IPS-NIHi11 (cell line): Measurements from ENCODE around the gene LSM3.

Experiments used
- DNase-seq: peaks from one replicate; pipeline ENCODE4 v3.0.0; 2012; ENCODE audit warnings: mixed read lengths, low spot score

The LSM3 gene

DNA sequence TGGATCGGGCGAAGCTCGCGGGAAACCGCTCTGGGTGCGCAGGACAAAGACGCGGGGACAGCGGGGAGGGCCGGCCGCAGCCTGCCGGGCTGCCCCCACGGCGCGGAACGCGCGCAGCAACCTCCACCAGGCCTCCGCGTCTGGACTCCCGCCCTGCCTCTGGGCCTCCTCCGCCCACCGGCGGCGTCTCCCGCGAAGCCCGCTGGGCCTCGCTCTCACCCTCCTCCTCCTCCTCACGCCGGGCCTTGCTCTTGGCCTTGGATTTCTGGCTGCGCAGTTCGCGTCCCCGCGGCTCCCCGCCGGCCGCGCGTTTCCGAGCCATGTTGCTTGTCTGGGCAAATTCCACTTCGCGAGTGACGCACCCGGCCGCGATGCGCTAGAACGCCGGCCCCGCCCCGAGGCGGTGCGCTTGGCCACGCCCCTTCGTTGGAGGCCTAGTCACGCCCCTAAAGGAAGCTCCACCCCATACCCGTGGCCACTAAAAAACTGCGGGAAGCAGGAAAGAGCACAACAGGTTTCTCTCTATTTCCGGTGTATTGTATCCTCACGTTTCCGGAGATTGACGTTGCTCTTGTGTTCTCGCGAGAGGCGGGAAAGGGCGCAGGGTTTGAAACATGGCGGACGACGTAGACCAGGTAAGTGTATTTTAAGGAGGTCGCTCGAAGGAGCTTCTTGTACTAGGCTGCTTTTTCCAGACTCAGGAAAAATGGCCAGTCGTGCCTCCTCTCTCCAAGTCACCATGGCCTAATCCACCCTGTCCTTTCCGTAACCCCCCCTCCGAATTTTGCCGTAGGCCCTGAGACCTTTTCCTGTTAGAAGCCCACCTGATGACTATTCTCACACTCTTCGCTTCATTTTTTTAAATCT, at the start of gene LSM3, which contains the start of gene XPC:
TSS of gene LSM3 (plus strand) at position 571 of the 867 bp plus-strand sequence. CDS start at position 615, 44 bp downstream.
TSS of gene XPC (minus strand) at position 355 of the 867 bp plus-strand sequence. CDS start at position 322, 33 bp downstream.
- DNase-seq: peak; percentile 92

DNA sequence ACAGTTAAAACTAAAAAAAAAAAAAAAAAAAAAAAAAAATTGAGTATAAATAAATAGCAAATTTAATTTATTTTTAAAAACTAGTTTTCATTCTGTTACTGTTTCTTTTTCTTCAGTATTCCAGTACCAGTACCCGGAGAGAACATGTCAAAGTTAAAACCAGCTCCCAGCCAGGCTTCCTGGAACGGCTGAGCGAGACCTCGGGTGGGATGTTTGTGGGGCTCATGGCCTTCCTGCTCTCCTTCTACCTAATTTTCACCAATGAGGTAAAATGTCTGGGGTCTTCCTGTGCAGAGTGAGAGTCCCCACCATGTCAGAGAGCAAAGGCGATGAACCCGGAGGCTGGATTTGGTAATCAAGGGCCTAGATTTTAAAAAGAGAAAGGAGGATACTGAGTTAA, 49.3 kb upstream of the LSM3 start:
- DNase-seq: no peak

DNA sequence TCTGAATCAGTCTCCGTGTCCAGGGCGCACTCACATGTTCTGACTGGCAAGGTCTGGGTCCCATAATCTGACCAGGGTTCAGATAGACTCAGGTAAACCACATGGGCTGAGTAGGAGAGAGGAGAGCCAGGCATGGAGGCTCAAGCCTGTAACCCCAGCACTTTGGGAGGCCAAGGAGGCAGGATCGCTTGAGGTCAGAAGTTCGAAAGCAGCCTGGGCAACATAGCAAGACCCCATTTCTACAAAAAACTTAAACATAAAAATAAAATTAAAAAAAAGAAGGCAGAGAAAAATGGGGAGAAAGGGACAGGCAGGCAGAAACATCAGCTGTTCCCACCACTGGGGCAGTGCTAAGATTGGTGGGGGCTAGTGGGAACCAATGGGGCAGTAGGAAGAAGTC, 48.4 kb upstream of the LSM3 start:
- DNase-seq: no peak

DNA sequence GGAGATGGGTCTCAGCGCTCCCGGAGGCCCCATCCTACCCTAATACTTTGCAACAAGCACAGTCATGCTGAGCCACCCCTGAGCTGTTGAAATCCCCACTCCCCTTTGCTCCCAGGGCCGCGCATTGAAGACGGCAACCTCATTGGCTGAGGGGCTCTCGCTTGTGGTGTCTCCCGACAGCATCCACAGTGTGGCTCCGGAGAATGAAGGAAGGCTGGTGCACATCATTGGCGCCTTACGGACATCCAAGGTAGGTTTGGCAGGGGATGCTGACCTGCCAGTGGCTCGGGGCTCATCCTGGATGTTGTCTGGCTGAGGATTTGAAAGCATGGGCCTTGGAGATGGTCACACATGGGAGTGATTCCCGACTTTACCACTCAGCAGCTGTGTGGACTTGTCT, 47.9 kb upstream of the LSM3 start:
- no peak for DNase-seq

- no peak for DNase-seq
Observed at GRCh38 chr3:14131134-14131533, 47.5 kb upstream of the LSM3 start.

DNA sequence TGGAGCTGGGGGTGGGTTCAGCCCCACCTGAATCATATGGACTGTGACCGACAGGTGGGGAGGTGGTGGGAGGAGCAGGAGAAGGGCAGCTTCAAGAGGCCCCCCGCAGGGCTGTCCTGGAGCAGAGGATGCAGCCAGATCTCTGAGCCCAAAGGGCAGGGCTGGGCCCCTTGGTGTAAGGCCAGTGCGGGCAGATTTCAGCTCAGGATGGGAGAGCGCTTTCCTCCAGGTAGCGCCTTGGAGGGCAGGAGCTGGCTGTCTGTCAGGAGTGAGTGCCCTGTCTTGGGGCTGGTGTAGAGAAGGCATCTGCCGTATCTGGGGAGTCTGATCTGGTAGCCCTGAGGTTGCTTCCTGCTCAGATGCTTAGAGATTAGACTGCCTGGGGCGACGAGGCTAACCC, 46.5 kb upstream of the LSM3 start:
- DNase-seq: no peak

- no peak for DNase-seq
Observed at GRCh38 chr3:14132689-14133088, 45.9 kb upstream of the LSM3 start.

DNA sequence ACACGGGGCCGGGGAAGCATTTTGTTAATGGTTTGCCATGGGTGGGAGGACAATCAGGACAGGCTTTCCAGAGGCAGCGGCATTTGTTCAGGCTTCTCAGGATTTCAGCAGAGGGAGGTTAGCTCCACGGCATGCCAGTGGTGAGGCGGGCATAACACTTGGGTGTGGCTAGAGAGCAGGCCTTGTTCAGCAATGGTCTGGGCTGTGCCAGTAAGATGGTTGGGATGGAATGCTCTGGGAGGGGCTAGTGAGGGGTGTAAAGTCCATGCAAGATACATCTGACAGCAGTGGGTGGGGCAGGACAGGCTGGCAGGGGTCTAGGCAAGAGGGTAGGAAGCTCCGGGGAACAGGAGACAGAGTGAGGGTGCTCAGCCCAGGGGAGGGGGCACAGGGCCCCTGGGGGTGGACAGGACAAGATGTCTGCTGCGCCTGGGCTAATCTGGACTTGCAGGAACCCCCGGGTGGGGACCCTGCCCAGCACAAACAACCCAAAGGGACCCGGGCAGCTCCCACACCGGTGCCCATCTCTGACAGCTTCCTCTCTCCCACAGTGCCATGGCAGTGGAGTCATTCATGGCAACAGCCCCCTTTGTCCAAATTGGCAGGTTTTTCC, 45.3 kb upstream of the LSM3 start:
- DNase-seq: no peak

DNA sequence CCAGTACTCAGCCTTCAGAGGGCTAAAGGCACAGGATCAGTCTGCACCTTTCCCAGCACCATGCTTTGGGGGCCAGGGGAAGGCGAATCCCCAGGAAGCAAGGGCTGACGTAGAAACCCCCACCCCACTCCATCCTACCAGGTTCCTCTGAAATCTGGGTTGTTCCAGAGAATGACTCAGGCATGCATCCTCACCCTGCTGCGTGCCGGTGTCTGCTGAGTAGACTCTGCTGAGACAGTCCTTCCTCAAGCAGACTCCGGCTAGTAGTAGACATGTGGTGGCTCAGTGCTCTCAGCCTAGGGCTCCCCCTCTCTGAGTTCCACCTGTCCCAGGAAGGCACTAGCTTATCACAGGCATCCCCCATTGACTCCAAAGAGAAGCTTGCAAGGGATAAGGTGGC, 44.7 kb upstream of the LSM3 start:
- DNase-seq: no peak

- DNase-seq: no peak
Observed at GRCh38 chr3:14134291-14134690, 44.3 kb upstream of the LSM3 start.

DNA sequence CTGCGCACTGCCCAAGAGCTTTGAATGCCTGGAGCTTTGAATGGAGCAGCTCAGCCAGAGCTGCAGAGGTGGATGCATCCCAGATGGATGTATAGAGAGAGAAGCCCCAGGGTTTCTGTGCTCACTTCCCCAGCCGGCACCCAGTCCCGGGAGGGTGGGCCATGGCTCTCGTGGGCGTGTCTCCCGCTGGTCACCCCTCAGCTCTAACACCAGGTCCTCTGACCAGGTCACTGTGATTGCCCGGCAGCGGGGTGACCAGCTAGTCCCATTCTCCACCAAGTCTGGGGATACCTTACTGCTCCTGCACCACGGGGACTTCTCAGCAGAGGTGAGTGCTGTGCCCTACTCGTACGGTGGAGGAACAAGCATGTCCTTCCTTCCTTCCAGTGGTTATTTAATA, 43.0 kb upstream of the LSM3 start:
- no peak for DNase-seq

GRCh38 chr3:14137004-14137403, 41.6 kb upstream of the LSM3 start:
- no peak for DNase-seq

- no peak for DNase-seq
Observed at GRCh38 chr3:14137445-14137844, 41.2 kb upstream of the LSM3 start.

DNA sequence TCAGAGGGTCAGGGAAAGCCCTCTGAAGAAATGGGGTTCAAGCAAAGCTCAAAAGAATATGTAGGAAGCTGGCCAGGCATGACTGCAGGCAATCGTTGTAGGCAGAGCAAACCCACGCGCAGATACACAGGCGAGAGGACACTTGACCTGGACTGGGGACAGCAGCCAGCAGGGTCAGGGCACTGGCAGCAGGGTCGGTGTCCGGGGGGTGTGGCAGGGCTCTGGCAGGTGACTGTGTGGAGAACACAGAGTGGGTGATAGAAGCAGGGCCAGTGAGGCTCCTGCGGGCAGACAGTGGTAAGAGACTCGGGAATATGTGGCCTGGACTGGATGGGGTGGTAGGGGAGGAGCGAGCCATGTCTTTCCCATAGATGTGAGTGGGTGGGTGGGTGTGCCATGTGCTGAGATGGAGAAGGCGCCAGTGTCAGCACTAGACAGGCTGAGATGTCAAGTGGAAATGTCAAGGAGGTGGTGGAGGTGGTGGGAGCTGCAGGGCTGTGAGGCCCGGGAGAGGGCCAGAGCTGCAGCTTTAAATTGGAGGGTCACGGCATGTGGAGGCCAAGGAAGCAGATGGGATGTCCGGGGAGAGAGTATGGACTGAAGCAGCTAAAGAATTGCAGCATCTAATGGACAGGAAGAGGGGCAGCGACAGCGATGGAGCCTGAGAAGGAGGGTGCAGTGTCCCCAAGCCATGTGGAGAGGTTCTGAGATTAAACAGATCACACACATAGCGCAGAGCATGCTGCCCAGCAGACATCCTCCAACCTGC, 40.3 kb upstream of the LSM3 start:
- DNase-seq: no peak

DNA sequence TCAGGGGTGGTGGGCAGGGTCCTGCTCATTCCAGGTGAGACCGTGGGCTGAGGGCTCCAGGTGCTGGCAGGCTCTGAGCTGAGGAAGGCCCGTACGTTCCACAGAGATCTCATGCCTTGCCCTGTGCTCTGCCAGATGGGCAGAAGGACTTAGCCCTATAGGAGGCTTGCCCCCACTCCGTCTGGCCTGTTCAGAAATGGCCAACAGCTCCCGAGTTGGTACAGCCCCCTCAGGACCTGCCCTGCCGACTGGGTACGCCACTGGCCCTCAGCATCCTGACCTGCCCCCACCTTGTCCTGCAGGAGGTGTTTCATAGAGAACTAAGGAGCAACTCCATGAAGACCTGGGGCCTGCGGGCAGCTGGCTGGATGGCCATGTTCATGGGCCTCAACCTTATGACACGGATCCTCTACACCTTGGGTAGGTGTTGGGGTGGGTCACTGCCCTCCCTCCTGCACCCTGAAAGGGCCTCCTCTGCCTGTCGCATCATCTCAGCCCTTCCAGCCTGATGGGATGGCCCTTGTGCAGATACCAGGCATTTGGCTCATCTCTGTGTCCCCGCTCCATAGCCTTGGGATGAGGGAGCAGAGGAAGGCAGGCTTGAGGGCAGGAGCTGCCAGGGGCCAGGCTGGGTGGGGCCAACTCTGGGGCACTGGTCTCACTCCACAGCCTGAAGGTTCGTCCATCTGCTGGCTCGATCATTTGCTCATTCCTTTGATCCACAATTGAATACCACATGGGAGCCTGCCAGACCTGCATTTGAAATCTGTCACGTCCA, 39.5 kb upstream of the LSM3 start:
- DNase-seq: no peak

DNA sequence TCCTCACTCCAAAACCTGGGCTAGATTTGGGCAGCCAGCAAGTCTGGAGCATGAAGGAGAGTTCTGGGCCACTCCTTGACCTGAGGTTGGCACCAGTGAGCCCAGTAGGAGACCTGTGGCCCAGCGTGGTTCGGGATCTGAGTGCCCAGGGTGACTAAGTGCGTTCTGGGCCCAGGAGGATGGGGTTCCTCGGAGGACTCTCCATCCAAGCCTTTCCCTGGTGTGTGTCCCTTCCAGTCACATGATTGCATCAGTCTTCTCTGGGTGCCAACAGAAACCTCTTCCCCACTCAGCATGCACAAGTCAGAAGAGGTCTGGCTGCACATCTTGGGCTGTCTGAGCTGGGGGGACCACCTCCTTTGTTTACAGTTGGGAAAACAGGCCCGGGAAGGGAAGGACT, 38.8 kb upstream of the LSM3 start:
- no peak for DNase-seq

- DNase-seq: no peak
Observed at GRCh38 chr3:14140668-14141067, 37.9 kb upstream of the LSM3 start.

GRCh38 chr3:14141144-14141543, 37.5 kb upstream of the LSM3 start:
- no peak for DNase-seq

DNA sequence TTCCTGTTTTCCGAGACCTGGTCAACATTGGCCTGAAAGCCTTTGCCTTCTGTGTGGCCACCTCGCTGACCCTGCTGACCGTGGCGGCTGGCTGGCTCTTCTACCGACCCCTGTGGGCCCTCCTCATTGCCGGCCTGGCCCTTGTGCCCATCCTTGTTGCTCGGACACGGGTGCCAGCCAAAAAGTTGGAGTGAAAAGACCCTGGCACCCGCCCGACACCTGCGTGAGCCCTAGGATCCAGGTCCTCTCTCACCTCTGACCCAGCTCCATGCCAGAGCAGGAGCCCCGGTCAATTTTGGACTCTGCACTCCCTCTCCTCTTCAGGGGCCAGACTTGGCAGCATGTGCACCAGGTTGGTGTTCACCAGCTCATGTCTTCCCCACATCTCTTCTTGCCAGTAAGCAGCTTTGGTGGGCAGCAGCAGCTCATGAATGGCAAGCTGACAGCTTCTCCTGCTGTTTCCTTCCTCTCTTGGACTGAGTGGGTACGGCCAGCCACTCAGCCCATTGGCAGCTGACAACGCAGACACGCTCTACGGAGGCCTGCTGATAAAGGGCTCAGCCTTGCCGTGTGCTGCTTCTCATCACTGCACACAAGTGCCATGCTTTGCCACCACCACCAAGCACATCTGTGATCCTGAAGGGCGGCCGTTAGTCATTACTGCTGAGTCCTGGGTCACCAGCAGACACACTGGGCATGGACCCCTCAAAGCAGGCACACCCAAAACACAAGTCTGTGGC, 36.8 kb upstream of the LSM3 start:
- DNase-seq: no peak

- DNase-seq: no peak
Observed at GRCh38 chr3:14142567-14143270, 35.9 kb upstream of the LSM3 start.
